ENCODE results near the gene SURF1. TPM values are rescaled to one million over a fixed set of nuclear protein-coding genes. Genes with fewer than 3 reads are reported as not detected.
A peak's percentile ranks its signal among the peaks of the same experiment; 100 is the strongest.
"Not testable (repeated sequence)": the region's sequence is repeated elsewhere in the genome, so short reads cannot be mapped to it uniquely, and the experiment has no call there.

SURF1 gene
- total and polyA plus RNA-seq, 11 donors = 36.8 to 104 (median 53.6) TPM

- DNase-seq (no peak), ATAC-seq (no peak)
- WGBS, 4 donors = 54 to 70% (median 66%) methylated on average over 13 of the region's 13 CpGs
These were observed 34.8 kb downstream of the SURF1 start for GRCh38 chr9:133321411-133321935.

GRCh38 chr9:133320421-133320881 is 35.8 kb downstream of the SURF1 start:
- intact Hi-C loops (cut with DNase I) = loop anchor here in 1 of 10 donors (10.0 kb wide), 1 partner anchor 46 kb away; the partner anchor contains the start of gene ABO
- 67 to 80% (median 79%) methylated on average over 8 to 13 of the region's 13 CpGs for WGBS, 4 donors
- Histone ChIP-seq H3K4me3 (no peak overlapping the region), H3K27me3 (no peaks in the 10 kb centered on the region), H3K36me3 (no peaks in the 10 kb centered on the region), H3K27ac (no peak overlapping the region), H3K4me1 (no peaks in the 10 kb centered on the region), H3K9me3 (no peaks in the 10 kb centered on the region)
- no peak for DNase-seq
- ATAC-seq = no peak
- TF ChIP-seq CTCF (IDR thresholded peaks at IDR 0.05) (no peak), POLR2A (IDR thresholded peaks at IDR 0.05) (no peak)

More at GRCh38 chr9:133321411-133321935, 34.8 kb downstream of the SURF1 start:
- Histone ChIP-seq H3K4me1 (no peaks in the 10 kb centered on the region), H3K36me3 (no peaks in the 10 kb centered on the region), H3K4me3 (no peak overlapping the region), H3K27ac (no peak overlapping the region), H3K9me3 (no peaks in the 10 kb centered on the region), H3K27me3 (no peaks in the 10 kb centered on the region)
- intact Hi-C loops (cut with DNase I) = loop anchor here in 1 of 10 donors (10.0 kb wide), 1 partner anchor 47 kb away; the partner anchor contains the start of gene ABO
- no peak for TF ChIP-seq POLR2A (IDR thresholded peaks at IDR 0.05)

GRCh38 chr9:133317551-133317950 is 38.7 kb downstream of the SURF1 start:
- H3K9me3 ChIP-seq; H3K36me3 ChIP-seq; H3K4me1 ChIP-seq; DNase-seq; intact Hi-C loops (cut with DNase I); H3K4me3 ChIP-seq; H3K27me3 ChIP-seq; H3K27ac ChIP-seq: not testable (repeated sequence)
- 81 to 87% (median 81%) methylated on average over 4 to 13 of the region's 13 CpGs for WGBS, 4 donors
- peak in 1 of 4 donors; percentile 26 for ATAC-seq

GRCh38 chr9:133315997-133316396 is 40.3 kb downstream of the SURF1 start:
- no peaks in the 10 kb centered on the region for H3K4me1 ChIP-seq
- DNase-seq (no peak), ATAC-seq (no peak)
- 46 to 85% (median 69%) methylated on average over 2 of the region's 2 CpGs for WGBS, 4 donors
- H3K36me3 ChIP-seq = no peaks in the 10 kb centered on the region
- H3K4me3 ChIP-seq = no peak overlapping the region
- TF ChIP-seq CTCF (IDR thresholded peaks at IDR 0.05) (no peak), POLR2A (IDR thresholded peaks at IDR 0.05) (no peak)
- intact Hi-C loops (cut with DNase I) = no loop called here
- no peaks in the 10 kb centered on the region for H3K9me3 ChIP-seq
- H3K27ac ChIP-seq = no peak overlapping the region
- H3K27me3 ChIP-seq = no peaks in the 10 kb centered on the region

GRCh38 chr9:133309608-133310007 is 46.7 kb downstream of the SURF1 start:
- 81 to 84% (median 82%) methylated on average over 6 of the region's 6 CpGs for WGBS, 4 donors

More at GRCh38 chr9:133309608-133310007, 46.7 kb downstream of the SURF1 start:
- TF ChIP-seq CTCF (IDR thresholded peaks at IDR 0.05) = no peak
- TF ChIP-seq POLR2A (IDR thresholded peaks at IDR 0.05) = no peak
- no peaks in the 10 kb centered on the region for H3K36me3 ChIP-seq
- H3K27ac ChIP-seq = no peak overlapping the region
- no peak overlapping the region for H3K4me3 ChIP-seq
- H3K27me3 ChIP-seq = peaks cover 0 to 11% (median 0%) of the 10 kb centered on the region in 9 donors
- ATAC-seq (no peak), DNase-seq (no peak)
- H3K4me1 ChIP-seq = no peaks in the 10 kb centered on the region
- no peaks in the 10 kb centered on the region for H3K9me3 ChIP-seq
- intact Hi-C loops (cut with DNase I) = no loop called here
